ENCODE measurements around the gene CUL2. TPM values are rescaled to one million over a fixed set of nuclear protein-coding genes. Genes with fewer than 3 reads are reported as not detected.

CUL2 gene
- total RNA-seq, 1 donor: 41.9 TPM

DNA sequence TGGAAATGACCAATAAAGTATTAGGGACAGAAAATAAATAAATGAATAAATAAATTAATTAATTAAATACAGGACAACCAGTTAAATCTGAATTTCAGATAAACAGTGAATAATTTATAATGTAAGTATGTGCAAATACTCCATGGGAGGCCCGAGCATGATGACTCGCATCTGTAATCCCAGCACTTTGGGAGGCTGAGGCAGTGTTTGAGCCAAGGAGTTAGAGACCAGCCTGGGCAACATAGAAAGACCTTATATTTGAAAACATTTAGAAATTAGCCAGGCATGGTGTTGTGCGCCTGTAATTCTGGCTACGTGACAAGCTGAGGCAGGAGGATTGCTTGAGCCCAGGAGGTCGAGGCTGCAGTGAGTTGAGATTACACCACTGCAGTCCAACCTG is 123.7 kb downstream of the CUL2 start:
- TF ChIP-seq, protein P1, sequence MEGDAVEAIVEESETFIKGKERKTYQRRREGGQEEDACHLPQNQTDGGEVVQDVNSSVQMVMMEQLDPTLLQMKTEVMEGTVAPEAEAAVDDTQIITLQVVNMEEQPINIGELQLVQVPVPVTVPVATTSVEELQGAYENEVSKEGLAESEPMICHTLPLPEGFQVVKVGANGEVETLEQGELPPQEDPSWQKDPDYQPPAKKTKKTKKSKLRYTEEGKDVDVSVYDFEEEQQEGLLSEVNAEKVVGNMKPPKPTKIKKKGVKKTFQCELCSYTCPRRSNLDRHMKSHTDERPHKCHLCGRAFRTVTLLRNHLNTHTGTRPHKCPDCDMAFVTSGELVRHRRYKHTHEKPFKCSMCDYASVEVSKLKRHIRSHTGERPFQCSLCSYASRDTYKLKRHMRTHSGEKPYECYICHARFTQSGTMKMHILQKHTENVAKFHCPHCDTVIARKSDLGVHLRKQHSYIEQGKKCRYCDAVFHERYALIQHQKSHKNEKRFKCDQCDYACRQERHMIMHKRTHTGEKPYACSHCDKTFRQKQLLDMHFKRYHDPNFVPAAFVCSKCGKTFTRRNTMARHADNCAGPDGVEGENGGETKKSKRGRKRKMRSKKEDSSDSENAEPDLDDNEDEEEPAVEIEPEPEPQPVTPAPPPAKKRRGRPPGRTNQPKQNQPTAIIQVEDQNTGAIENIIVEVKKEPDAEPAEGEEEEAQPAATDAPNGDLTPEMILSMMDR (IDR thresholded peaks at IDR 0.05; ENCODE audit: insufficient read depth, low read depth, low read length): no peak
- DNase-seq (ENCODE audit: low read depth): no peak
- no peak overlapping the region for H3K4me3 ChIP-seq (ENCODE audit: low read depth, low read length)

DNA sequence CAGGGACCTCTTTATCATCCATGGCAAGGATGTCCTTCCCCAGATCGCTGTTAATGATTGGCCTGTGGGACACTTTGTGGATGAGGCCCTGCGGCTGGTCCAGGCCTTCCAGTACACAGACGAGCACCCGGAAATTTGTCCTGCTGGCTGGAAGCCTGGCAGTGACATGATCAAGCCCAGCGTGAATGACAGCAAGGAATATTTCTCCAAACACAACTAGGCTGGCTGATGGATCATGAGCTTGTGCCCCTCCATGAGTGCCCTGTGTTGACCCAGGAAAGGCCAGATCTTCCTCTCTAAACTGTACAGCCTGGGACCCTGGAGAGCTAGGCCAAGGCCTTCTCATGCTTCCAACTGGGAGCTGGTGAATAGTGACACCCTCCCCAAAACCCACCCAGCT is 124.1 kb downstream of the CUL2 start:
- TF ChIP-seq, protein P1 (IDR thresholded peaks at IDR 0.05; ENCODE audit: insufficient read depth, low read depth, low read length): no peak
- no peak overlapping the region for H3K4me3 ChIP-seq (ENCODE audit: low read depth, low read length)
- no peak for DNase-seq (ENCODE audit: low read depth)

DNA sequence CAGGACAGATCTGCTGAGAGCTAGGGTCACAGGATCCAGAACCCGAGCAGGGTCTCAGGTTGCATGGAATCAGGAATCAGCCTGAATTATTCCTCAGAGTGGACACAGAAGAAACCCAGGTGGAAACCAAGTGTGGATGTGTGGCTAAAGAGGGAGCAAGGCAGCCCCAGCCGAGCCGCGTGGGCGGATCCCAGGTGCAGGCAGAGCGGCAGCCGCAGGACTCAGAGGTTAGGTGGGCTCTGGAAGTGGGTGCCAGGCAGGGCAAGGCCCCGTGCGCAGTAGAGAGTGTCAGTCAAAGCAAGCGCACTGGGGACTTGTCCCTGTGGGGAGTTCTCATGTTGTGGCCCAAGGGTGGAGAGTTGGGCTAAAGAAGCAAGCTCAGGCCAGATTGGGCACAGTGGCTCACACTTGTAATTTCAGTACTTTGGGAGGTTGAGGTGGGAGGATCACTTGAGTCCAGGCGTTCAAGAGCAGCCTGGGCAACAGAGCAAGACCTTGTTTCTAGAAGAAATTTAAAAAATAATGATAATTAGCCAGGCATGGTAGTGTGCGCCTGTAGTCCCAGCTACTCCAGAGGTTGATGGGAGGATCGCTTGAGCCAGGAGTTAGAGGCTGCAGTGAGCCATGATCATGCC is 125.9 kb downstream of the CUL2 start:
- H3K4me3 ChIP-seq (ENCODE audit: low read depth, low read length): no peak overlapping the region
- no peak for DNase-seq (ENCODE audit: low read depth)
- TF ChIP-seq, protein P1 (IDR thresholded peaks at IDR 0.05; ENCODE audit: insufficient read depth, low read depth, low read length): no peak

DNA sequence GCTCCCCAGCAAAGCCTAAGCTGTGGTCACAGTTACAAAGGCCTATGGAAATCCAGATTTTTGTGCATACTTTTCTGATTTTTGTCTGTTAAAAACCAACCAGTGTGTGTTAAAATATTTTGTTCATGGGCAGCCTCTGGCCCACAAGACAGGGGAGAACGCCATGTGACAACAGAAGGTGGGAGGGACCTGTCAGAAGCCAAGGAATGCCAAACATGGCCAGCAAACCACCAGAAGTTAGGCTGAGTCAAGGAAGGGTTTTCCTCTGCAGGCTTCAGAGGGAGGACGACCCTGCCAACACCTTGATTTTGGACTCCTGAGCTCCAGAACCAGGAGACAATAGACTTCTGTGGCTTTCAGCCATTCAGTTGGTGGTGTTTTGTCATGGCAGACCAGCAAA is 127.3 kb downstream of the CUL2 start:
- no peak overlapping the region for H3K4me3 ChIP-seq (ENCODE audit: low read depth, low read length)
- no peak for DNase-seq (ENCODE audit: low read depth)
- TF ChIP-seq, protein P1 (IDR thresholded peaks at IDR 0.05; ENCODE audit: insufficient read depth, low read depth, low read length): no peak

DNA sequence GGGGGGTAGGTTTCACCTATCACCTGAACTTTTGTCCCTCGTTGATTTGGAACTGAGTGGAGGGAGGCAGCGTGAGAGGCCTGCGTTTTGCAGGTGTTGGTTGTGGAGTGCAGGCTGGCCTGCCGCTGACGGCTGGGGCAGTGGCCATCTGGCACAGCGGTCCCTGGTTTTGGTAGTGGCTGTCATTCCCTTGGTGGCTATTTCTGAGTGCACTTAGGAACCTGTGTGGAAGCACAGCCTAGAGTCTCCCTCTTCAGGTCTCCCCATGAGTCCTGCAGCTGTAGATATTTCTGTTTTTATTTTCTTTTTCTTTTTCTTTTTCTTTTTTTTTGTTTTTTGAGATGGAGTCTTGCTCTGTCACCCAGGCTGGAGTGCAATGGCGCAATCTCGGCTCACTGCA is 129.2 kb downstream of the CUL2 start:
- H3K4me3 ChIP-seq (ENCODE audit: low read depth, low read length): no peak overlapping the region
- TF ChIP-seq, protein P1 (IDR thresholded peaks at IDR 0.05; ENCODE audit: insufficient read depth, low read depth, low read length): peak; percentile 56
- peak; percentile 45 for DNase-seq (ENCODE audit: low read depth)

DNA sequence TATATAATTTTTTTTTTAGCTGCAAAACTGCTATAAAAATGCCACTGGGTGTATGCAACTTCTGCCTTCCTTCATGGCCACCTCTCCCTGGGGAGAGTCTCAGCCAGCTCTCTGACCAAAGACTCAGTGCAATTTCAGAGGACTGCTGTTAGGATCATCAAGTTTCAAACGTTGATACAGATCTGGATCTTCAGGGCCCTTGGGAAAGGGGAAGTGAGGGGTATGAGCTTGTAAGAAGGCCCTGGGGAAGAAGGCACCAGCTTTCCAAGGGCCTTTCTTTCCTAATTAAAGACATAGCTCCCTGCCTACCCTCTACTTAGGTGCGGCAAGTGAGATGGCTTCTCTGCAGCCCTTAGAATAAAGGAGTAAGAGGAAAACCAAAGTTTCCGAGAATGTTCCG is 130.4 kb downstream of the CUL2 start:
- TF ChIP-seq, protein P1 (IDR thresholded peaks at IDR 0.05; ENCODE audit: insufficient read depth, low read depth, low read length): no peak
- DNase-seq (ENCODE audit: low read depth): no peak
- no peak overlapping the region for H3K4me3 ChIP-seq (ENCODE audit: low read depth, low read length)

DNA sequence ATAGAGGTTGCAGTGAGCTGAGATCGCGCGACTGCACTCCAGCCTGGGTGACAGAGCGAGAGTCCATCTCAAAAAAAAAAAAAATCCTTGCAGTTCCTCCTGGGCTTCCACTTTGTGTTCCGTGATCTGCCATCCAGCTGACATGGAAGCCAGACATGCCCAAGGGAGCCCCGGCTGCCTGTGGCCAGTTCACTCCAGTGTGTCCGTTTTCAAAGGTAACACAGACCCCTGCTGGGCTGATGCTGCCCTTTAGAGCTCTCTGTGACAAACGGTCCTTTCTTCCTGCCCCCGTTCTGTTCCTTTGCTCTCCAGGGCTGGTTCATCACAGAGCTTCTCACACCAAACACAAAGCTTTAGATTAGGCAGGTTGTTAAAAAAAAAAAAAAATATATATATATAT is 130.8 kb downstream of the CUL2 start:
- no peak for DNase-seq (ENCODE audit: low read depth)
- TF ChIP-seq, protein P1 (IDR thresholded peaks at IDR 0.05; ENCODE audit: insufficient read depth, low read depth, low read length): no peak
- H3K4me3 ChIP-seq (ENCODE audit: low read depth, low read length): no peak overlapping the region

All from fibroblast of villous mesenchyme (primary cell).